Left cardiac atrium (tissue), 4 donors: ENCODE measurements around the gene NFE2. TPM values are rescaled to one million over a fixed set of nuclear protein-coding genes. Genes with fewer than 3 reads are reported as not detected.

Source experiments
- ATAC-seq, 2 donors: fragments of 200-7000 bp; cut with Tn5 transposase; one replicate each; pipeline ENCODE4 v1.9.1; 2020; ENCODE audit warnings: mild to moderate bottlenecking in 2 of 2, moderate library complexity in 2 of 2
- DNase-seq: peaks from one replicate; pipeline ENCODE4 v3.0.0-alpha.2; 2020
- intact Hi-C, 2 donors: fragments of 100-400 bp; cut with DNase I; formaldehyde crosslinking; loops; one replicate each; pipeline versions ENCODE4 v1.14.1 to v1.15.1; 2022 to 2023
- microRNA-seq, 2 donors: library from miRNA; unstranded; fragments of <30 nt; microRNA quantifications; one replicate each; pipeline ENCODE4 v1.2.0, GENCODE V29; 2020
- total RNA-seq, 2 donors: library from RNA; stranded (reverse); fragmentation: NEBNext Ultra II Directional; extraction: Animal tissue kit (Norgen Biotek cat#: 25700); gene quantifications; one replicate each; pipeline ENCODE4 v1.2.1, GENCODE V29; 2021
- donor health status: DM: no; HTN: yes; CAD: no.
- donor health status: DM: no; HTN: yes; CAD: no; lungs with severe emphysema.
- donor health status: DM: yes; HTN: yes; CAD: no.
- donor health status: Dilated cardiomyopathy.

NFE2 gene
- total RNA-seq, 2 donors from 2014 or later = 1.0 to 1.6 TPM

DNA sequence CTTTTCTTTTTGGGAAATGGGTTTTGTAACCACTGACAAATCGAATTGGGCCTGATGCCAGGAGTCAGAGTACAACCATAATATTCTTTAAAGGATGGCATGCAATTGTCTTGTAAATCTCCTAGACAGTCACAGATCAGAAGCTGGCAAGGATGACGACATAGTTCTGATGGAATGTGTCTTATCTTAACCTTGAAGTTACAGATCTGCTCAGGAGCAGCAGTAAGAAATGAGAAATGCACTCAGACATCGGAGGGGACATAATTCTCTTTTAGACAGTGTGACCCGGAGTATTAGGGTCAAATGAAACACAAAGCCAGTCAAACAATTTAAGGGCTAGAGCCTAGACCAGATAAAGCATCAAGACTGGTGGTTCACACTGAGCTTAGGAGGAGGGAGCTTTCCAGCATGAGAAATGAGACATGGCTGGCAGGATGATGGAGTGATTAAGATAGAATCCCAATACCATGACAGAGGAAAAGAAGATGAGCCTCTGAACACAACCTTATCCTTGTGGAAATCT is 38.4 kb downstream of the NFE2 start:
- intact Hi-C loops = no loop called here
- DNase-seq = no peak
- ATAC-seq = no peak

DNA sequence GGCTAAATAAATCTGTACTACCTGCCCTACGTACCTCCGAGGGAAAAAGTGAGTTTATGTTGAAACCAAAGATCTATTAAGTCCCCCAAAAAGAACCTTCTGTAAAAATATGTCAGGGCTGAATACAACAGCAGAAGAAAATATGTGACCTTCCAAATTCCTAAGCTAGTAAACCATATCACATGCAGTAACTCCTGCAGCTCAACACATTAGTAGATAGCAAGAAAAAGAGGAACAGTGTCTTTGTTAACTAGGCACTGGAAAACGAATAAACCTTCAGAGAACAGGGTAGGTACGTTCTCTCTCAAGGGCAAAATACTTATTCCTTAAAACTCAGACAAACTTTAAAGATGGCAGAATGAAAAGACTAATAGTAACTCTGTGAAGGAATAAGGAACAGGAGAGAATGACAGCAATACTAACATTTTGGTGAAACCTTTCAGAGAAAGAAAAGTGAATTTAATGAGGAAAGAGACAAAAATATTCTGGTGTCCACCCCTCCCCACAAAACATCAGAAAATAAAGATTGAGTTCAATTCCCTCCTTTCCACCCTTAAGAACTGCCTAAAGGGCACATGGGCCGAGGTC is 38.9 kb downstream of the NFE2 start:
- DNase-seq = no peak
- no peak for ATAC-seq
- intact Hi-C loops = no loop called here

DNA sequence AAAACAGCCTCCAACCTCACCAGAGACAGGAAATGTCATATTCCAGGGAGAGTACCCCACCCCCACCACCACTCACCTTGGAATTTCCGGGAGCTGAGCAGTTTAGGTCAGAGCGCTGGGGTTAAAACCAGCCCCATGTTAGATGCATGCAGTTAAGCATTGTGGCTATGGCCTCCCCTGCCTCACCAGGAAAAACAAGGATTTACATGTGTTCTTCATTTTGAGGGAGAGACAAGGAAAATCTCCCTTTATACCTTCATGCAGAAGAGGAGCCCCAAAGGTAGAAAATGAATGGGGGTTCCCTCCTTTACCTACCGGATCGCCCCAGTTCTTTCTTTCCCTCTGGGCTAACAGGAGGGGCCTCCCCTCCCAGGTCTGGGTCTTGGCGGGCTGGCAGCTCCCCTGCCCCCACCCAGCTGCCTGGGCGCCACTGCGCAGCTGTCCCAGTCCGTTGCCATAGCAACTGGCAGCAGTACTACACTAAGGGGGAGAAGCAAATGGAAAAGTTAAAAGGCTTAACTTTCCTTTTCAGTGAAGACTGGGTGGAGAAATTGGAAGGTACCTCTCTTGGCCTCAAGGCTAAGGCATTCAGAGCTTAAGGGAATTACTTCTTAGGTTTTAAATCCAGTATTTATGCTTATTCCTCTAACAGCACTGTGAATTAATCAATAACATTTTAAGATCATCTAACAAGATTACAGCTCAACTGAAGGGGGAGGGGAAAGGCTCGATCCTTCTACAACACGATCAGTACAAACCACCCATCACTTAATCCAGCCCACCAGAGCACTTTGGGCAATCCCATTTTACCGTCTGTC is 41.4 kb downstream of the NFE2 start:
- intact Hi-C loops = loop anchor here in 1 of 2 donors (10.0 kb wide), 1 partner anchor 105 kb away; the partner anchor contains the start of gene GPR84
- DNase-seq = peak; percentile 84
- peak; percentile 95 to 97 for ATAC-seq

DNA sequence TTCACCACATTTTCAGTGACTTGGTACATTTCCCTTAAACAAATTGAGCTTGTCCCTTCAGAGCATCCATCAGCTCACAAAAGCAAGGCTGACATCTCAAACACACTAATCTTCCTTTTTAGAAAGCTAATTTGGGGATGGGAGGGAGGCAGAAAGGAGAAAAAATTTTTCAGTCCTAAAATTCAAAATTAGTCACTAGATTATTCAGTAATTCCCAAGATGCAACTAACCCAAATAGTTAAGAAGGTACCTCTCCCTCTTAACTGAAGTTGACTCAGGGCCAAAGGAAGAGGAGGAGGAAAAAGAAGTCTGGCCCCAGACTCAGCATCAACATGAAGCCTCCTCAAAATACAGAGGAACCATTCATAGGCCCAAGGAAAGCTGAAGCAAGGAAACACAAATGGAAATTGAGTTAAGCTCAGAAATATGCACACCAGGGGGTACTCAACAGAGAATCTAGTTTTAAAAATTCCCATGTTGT is 42.6 kb downstream of the NFE2 start:
- ATAC-seq = peak in 1 of 2 donors; percentile 48
- intact Hi-C loops = loop anchor here in 1 of 2 donors (10.0 kb wide), 1 partner anchor 107 kb away; the partner anchor contains the start of gene GPR84

DNA sequence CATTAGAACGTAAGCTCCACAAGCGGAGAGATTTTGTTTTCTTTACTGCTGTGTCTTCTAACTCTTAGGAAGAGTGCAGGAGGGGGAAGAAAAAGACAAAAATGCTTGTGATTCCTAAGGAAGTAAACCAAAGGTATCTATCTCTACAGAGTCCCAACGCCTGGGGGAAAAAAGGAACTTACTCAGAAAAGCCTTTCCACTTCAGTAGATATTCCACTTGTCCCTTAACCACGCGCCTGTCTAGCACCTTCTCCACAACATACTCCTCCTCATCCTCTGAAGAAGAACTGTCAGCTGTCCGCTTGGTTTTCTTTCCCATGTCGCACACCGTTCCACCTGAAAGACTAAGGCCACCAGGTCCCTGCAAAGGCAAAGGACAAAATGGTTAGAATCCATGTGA is 43.5 kb downstream of the NFE2 start:
- DNase-seq (no peak), ATAC-seq (no peak)
- intact Hi-C loops = loop anchor here in 1 of 2 donors (10.0 kb wide), 1 partner anchor 107 kb away; the partner anchor contains the start of gene GPR84

More for the DNA sequence above, 42.6 kb downstream of the NFE2 start:
- DNase-seq = no peak

DNA sequence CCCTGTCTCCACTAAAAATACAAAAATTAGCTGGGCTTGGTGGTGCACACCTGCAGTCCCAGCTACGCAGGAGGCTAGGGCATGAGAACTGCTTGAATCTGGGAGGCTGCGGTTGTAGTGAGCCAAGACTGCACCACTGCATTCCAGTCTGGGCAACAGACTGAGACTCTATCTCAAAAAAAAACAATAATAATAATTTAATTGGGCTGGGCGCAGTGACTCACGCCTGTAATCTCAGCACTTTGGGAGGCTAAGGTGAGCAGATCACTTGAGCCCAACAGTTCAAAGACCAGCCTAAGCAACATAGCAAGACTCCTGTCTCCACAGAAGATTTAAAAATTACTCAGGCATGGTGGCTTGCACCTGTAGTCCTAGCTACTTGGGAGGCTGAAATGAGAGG is 47.6 kb downstream of the NFE2 start:
- no peak for DNase-seq
- intact Hi-C loops = loop anchor here in 1 of 2 donors (10.0 kb wide), 1 partner anchor 112 kb away; the partner anchor contains the start of gene GPR84
- ATAC-seq = no peak

DNA sequence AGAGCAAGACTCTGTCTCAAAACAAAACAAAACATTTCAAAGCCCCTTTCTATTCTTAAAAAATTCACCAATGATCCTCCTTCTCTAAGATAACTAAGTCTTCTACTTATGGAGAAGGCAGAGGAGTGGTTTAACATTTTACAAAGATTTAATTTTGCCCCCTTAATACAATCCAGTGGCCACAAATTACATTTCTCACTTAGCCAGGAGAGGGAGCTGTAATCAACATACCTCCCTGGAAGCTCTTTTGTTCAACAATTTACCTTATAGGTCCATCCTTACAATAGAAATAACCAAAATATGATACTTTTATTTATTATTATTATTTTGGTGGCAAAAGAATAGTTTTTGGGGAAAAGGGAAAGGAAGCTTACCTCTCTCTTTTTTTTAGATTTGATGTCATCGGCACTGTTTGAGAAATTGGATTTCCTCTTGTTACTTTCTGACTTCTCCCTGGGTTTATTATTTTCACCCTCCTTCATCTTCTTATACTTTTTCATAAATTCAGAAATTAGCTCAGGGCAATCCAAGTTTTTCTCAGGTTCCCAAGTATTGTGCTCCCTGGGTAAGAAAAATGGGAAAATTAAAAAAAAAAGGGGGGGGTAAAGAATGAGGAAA is 49.0 kb downstream of the NFE2 start:
- ATAC-seq (peak in 1 of 2 donors; percentile 17), DNase-seq (no peak)
- intact Hi-C loops = loop anchor here in 1 of 2 donors (10.0 kb wide), 1 partner anchor 113 kb away; the partner anchor contains the start of gene GPR84

DNA sequence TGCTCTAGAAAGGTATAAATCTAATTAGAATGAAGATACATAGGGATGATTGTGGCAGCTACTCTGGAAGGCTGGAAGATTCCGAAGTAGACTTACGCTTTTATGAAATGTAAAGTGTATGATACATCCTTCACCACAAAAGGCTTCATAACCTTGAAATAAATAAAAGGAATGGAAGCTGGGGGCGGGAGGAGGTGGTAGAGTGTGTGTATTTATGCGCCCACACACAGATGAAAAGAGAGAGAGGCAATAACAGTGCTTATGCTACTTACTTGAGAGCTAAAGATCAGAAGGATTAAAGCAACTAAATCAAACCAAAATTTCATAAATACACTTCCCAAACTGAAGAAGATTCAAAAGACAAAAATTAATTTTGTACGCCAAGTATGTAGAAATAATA is 51.3 kb downstream of the NFE2 start:
- ATAC-seq (no peak), DNase-seq (no peak)
- intact Hi-C loops = no loop called here

DNA sequence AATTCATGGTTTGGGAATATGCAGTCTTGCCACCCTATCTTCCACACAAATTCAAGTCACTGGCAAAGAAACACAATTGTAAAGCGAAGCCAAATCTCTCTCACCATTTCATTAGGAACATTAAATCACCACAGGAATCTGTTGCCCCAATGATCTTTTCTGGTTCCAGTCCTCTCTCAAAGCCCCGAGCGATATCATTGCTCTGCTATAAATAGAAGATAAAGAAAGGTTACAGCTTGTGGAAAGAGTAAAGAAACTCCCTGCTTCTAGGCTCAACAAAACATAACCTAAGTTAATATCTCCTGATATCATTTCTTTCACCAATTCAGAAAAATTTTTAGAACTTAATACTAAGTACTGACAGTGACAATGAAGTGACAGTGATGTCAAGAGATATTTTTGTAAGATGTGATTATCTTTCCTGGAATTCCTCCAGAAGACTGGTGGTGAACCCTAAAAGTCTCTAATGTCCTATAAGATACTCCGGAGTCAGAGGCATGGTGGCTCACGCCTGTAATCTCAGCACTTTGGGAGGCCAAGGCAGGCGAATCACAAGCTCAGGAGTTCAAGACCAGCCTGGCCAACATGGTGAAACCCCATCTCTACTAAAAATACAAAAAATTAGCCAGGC is 54.7 kb downstream of the NFE2 start:
- DNase-seq = no peak
- ATAC-seq = peak; percentile 8 to 47
- intact Hi-C loops = no loop called here

Small RNA genes lying within 50 kb of the gene (microRNA-seq; reads per million reads assigned to microRNA genes)
- gene MIR148B = 226 to 466 reads per million in 2 donors

Other genes with a start within 250 kb of the NFE2 start
- gene HOXC4, start 247.2 kb downstream of the NFE2 start, total RNA-seq = under 1 TPM; 0.16 to 0.35 TPM
- gene SMUG1, start 112.0 kb downstream of the NFE2 start, total RNA-seq = 10 to 100 TPM; 17.9 to 18.0 TPM
- gene CBX5, start 20.9 kb downstream of the NFE2 start, total RNA-seq = 10 to 100 TPM; 50.8 to 55.7 TPM
- 100 to 1,000 TPM; 431 to 588 TPM for gene HNRNPA1, start 20.3 kb downstream of the NFE2 start, total RNA-seq
- 100 to 1,000 TPM; 118 to 131 TPM for gene COPZ1, start 24.1 kb upstream of the NFE2 start, total RNA-seq
- gene GPR84, start 63.5 kb upstream of the NFE2 start, total RNA-seq = under 1 TPM; 0.29 to 0.55 TPM
- gene ZNF385A, start 83.7 kb upstream of the NFE2 start, total RNA-seq = 10 to 100 TPM; 20.4 to 24.2 TPM
- 100 to 1,000 TPM in 1 of 2 donors, 10 to 100 TPM in 1; 45.7 to 133 TPM for gene ITGA5, start 118.3 kb upstream of the NFE2 start, total RNA-seq
- 1 to 10 TPM in 1 of 2 donors, not detected in 1; 1.0 TPM for gene GTSF1, start 172.6 kb upstream of the NFE2 start, total RNA-seq
- gene NCKAP1L, start 196.7 kb upstream of the NFE2 start, total RNA-seq = 10 to 100 TPM; 13.7 to 24.9 TPM
- 1 to 10 TPM; 6.2 to 8.2 TPM for gene PDE1B, start 248.6 kb upstream of the NFE2 start, total RNA-seq